CD4-positive, alpha-beta T cell (primary cell): Measurements from ENCODE around the gene UPK1B. TPM values are rescaled to one million over a fixed set of nuclear protein-coding genes. Genes with fewer than 3 reads are reported as not detected.

Experiments
- ATAC-seq: fragments of 200-7000 bp; cut with Tn5 transposase; one replicate; pipeline ENCODE4 v1.10.0; 2022; ENCODE audit warnings: mild to moderate bottlenecking; ENCODE audit not compliant: poor library complexity
- CTCF ChIA-PET: fragments of 350-600 bp; sonication (Branson Sonifier 250); formaldehyde crosslinking; loops from one replicate; lab custom pipeline; 2021; ENCODE audit warnings: antibody characterized with exemption, inconsistent platforms; lab: Charles Lee
- POLR2A ChIA-PET: fragments of 350-600 bp; sonication (Branson Sonifier 250); formaldehyde crosslinking; loops from one replicate; lab custom pipeline; 2021; ENCODE audit warnings: antibody characterized with exemption, inconsistent platforms; lab: Charles Lee
- DNase-seq, 14 experiments: peaks; one replicate each; pipeline ENCODE4 v3.0.0-alpha.2; 2013 to 2020; ENCODE audit warnings: mixed read lengths in 2 of 14
- H3K27ac ChIP-seq, 2 donors: one replicate each; pipeline versions ENCODE4 v1.5.1 to v1.7.0; 2013; ENCODE audit warnings: low read length in 2 of 2, low read depth in 1 of 2, mild to moderate bottlenecking in 1 of 2
- H3K27me3 ChIP-seq, 2 experiments: 1 replicate in 1 of 2; 2 replicates in 1 of 2; pipeline versions ENCODE4 v1.6.1 to v1.7.0; 2013; ENCODE audit warnings: low read length in 2 of 2, control low read depth in 1 of 2, mild to moderate bottlenecking in 1 of 2, moderate library complexity in 1 of 2; ENCODE audit not compliant: insufficient read depth in 2 of 2, control insufficient read depth in 1 of 2
- H3K36me3 ChIP-seq: one replicate; pipeline ENCODE4 v1.6.1; 2013; ENCODE audit warnings: low read length, control low read depth; ENCODE audit not compliant: insufficient read depth
- H3K4me1 ChIP-seq: one replicate; pipeline ENCODE4 v1.6.1; 2013; ENCODE audit warnings: low read length, control low read depth; ENCODE audit not compliant: insufficient read depth
- H3K4me3 ChIP-seq: one replicate; pipeline ENCODE4 v1.5.1; 2013; ENCODE audit warnings: mild to moderate bottlenecking, low read length, moderate library complexity
- H3K9me3 ChIP-seq, 2 experiments: 1 replicate in 1 of 2; 2 replicates in 1 of 2; pipeline versions ENCODE4 v1.6.1 to v1.7.0; 2013; ENCODE audit warnings: low read length in 2 of 2, mild to moderate bottlenecking in 2 of 2, control low read depth in 1 of 2, moderate library complexity in 1 of 2; ENCODE audit not compliant: control insufficient read depth in 1 of 2, insufficient read depth in 1 of 2
- H3K27ac Mint-ChIP-seq: one replicate; pipeline ENCODE4 v1.8.0; 2020; ENCODE audit warnings: mixed read lengths
- H3K27me3 Mint-ChIP-seq: one replicate; pipeline ENCODE4 v1.8.0; 2021; ENCODE audit warnings: mixed read lengths
- H3K36me3 Mint-ChIP-seq: one replicate; pipeline ENCODE4 v1.8.0; 2021; ENCODE audit warnings: low read depth, mixed read lengths
- H3K4me1 Mint-ChIP-seq: one replicate; pipeline ENCODE4 v1.8.0; 2021; ENCODE audit warnings: low read depth, mixed read lengths
- H3K4me3 Mint-ChIP-seq: one replicate; pipeline ENCODE4 v1.8.0; 2020; ENCODE audit warnings: mild to moderate bottlenecking, mixed read lengths
- H3K9me3 Mint-ChIP-seq: one replicate; pipeline ENCODE4 v1.8.0; 2020; ENCODE audit warnings: mixed read lengths
- intact Hi-C, 2 experiments: fragments of 100-400 bp; cut with DNase I in 1 of 2; cut with micrococcal nuclease in 1 of 2; formaldehyde crosslinking; loops; one replicate each; pipeline versions ENCODE4 v1.15.1 to v1.9.0; 2023 to 2025; cut with DNase I, micrococcal nuclease
- total RNA-seq, 174 experiments: library from RNA in 2 of 174; stranded (reverse) in 2 of 174; gene quantifications; one replicate each; pipeline ENCODE4 v1.2.3 and lab custom pipeline; 2021 to 2026
- TF ChIP-seq, protein P1 (sequence below): fragments of 200-600 bp; IDR thresholded peaks from one replicate; pipeline ENCODE4 v1.8.0; 2022; ENCODE audit warnings: antibody characterized with exemption, mild to moderate bottlenecking

UPK1B gene
- total RNA-seq, 2 experiments from 2014 or later: not detected

DNA sequence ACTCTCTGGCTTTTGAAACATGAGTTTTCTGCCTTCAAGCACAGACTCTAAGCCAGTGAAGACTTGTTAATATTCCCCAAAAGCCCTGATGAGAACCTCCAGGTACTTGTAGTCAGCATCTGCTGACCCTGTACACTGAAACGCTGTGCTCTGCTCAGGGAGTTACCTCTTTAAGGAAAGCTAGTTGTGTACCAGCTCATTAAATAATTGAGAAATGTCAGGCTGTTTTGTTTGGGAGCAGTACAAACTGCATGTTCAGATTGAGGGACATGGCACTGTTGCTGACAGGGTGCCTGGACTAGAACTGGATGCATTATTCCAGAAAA lies 21.7 kb downstream of the UPK1B start:
- no peaks in the 10 kb centered on the region for H3K4me1 Mint-ChIP-seq
- H3K27ac ChIP-seq: no peak overlapping the region
- H3K27me3 Mint-ChIP-seq: peaks cover 5% of the 10 kb centered on the region
- no peaks in the 10 kb centered on the region for H3K9me3 Mint-ChIP-seq
- ATAC-seq (no peak), DNase-seq (no peak)
- H3K36me3 ChIP-seq: no peaks in the 10 kb centered on the region
- H3K36me3 Mint-ChIP-seq: no peaks in the 10 kb centered on the region
- intact Hi-C loops: no loop called here
- no peak overlapping the region for H3K4me3 ChIP-seq
- CTCF ChIA-PET: no interaction called here
- TF ChIP-seq, protein P1, sequence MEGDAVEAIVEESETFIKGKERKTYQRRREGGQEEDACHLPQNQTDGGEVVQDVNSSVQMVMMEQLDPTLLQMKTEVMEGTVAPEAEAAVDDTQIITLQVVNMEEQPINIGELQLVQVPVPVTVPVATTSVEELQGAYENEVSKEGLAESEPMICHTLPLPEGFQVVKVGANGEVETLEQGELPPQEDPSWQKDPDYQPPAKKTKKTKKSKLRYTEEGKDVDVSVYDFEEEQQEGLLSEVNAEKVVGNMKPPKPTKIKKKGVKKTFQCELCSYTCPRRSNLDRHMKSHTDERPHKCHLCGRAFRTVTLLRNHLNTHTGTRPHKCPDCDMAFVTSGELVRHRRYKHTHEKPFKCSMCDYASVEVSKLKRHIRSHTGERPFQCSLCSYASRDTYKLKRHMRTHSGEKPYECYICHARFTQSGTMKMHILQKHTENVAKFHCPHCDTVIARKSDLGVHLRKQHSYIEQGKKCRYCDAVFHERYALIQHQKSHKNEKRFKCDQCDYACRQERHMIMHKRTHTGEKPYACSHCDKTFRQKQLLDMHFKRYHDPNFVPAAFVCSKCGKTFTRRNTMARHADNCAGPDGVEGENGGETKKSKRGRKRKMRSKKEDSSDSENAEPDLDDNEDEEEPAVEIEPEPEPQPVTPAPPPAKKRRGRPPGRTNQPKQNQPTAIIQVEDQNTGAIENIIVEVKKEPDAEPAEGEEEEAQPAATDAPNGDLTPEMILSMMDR: no peak
- no peaks in the 10 kb centered on the region for H3K9me3 ChIP-seq
- H3K27me3 ChIP-seq: no peaks in the 10 kb centered on the region
- no peaks in the 10 kb centered on the region for H3K4me1 ChIP-seq
- H3K4me3 Mint-ChIP-seq: no peak overlapping the region
- POLR2A ChIA-PET: no interaction called here
- H3K27ac Mint-ChIP-seq: no peak overlapping the region

DNA sequence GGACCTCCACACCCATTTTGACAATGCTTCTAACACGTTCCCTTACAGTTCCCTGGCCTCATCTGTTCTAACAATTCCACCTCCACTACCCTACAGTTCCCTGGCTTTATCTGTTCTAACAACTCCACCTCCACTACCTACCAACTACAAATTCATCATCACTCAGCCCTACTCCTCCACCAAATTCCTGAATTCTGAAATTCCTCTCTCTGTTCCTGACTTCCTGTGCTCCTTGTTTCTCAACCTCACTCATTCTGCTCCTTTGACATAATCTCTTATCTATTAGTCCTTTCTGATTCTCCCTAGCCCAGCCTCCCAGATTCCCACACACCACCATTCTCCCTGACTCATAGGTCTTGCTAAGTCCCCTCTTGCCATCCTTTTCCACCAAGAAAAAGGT lies 22.5 kb downstream of the UPK1B start:
- Mint-ChIP-seq H3K27me3 (peaks cover 5% of the 10 kb centered on the region), H3K27ac (no peak overlapping the region), H3K4me1 (no peaks in the 10 kb centered on the region), H3K4me3 (no peak overlapping the region), H3K36me3 (no peaks in the 10 kb centered on the region), H3K9me3 (no peaks in the 10 kb centered on the region)
- ChIA-PET CTCF (no interaction called here), POLR2A (interaction anchor here (0.8 kb wide), 1 partner anchor 44 kb away, joined by 3 read pairs; the partner anchor contains the start of gene B4GALT4)
- no peak for DNase-seq
- Histone ChIP-seq H3K4me1 (no peaks in the 10 kb centered on the region), H3K4me3 (no peak overlapping the region), H3K9me3 (no peaks in the 10 kb centered on the region), H3K36me3 (no peaks in the 10 kb centered on the region), H3K27ac (no peak overlapping the region), H3K27me3 (no peaks in the 10 kb centered on the region)
- intact Hi-C loops: no loop called here
- ATAC-seq: no peak
- TF ChIP-seq, protein P1: no peak

DNA sequence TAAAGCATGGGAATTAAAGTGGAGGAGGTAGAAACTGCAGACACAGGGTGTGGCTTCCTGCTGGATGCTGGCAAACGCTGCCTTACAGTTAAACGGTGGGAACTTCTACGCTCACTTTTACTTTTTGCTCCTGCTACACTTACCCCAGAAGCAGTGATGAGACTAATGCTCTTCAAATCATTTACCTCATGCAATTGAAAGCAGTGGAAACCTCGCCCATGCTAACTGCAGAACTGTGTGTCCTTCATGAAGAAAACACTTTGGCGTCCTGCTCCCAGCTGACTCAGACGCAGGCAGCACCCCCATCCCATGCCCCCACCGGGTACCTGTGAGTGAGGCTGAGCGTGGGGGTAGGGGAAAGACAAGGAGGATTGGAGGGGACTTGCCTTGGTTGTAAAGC lies 31.8 kb downstream of the UPK1B start:
- DNase-seq: peak in 1 of 14 experiments; percentile 15
- peaks cover 27% of the 10 kb centered on the region for H3K36me3 Mint-ChIP-seq
- H3K27ac ChIP-seq: peak overlapping the region in 1 of 2 donors; percentile 26
- H3K9me3 ChIP-seq: no peaks in the 10 kb centered on the region
- H3K4me3 Mint-ChIP-seq: peak overlapping the region; percentile 45
- POLR2A ChIA-PET: interaction anchor here (4.2 to 4.4 kb wide), 2 partner anchors 14 to 36 kb away, joined by 21 to 27 read pairs; partner anchors contain the start of gene B4GALT4
- CTCF ChIA-PET: interaction anchor here (1.0 kb wide), 1 partner anchor 17 kb away, joined by 3 read pairs; no protein-coding TSS in a partner anchor
- TF ChIP-seq, protein P1: no peak
- H3K9me3 Mint-ChIP-seq: peaks cover 2% of the 10 kb centered on the region
- intact Hi-C loops: no loop called here
- H3K4me1 ChIP-seq: peaks cover 37% of the 10 kb centered on the region
- peaks cover 13% of the 10 kb centered on the region for H3K36me3 ChIP-seq
- no peaks in the 10 kb centered on the region for H3K27me3 ChIP-seq
- H3K4me3 ChIP-seq: no peak overlapping the region
- peaks cover 76% of the 10 kb centered on the region for H3K4me1 Mint-ChIP-seq
- H3K27ac Mint-ChIP-seq: peak overlapping the region; percentile 80
- ATAC-seq: peak; percentile 30
- H3K27me3 Mint-ChIP-seq: no peaks in the 10 kb centered on the region
